ENCODE results near the gene NUP43. TPM values are rescaled to one million over a fixed set of nuclear protein-coding genes. Genes with fewer than 3 reads are reported as not detected.
"Not testable (repeated sequence)": the region's sequence is repeated elsewhere in the genome, so short reads cannot be mapped to it uniquely, and the experiment has no call there.

The NUP43 gene
- total RNA-seq, 4 donors from 2014 or later: 14.6 to 35.2 (median 17.2) TPM

DNA sequence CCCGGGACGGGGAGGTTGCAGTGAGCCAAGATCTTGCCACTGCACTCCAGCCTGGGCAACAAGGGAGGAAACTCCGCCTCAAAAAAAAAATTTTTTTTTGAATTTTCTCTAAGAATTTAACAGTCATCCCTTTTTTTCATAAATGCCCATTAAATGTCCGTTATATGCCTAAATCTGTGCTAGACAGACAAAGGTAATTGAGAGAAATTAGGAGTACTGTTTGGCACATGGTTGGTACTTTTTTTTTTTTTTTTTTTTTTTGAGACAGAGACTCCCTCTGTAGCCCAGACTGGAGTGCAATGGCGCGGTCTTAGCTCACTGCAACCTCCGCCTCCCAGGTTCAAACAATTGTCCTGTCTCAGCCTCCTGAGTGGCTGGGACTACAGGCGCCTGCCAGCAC, 4.9 kb upstream of the NUP43 start:
- 78 to 89% methylated on average over 8 of the region's 8 CpGs for WGBS, 2 donors
- intact Hi-C loops (cut with DNase I; ENCODE audit: low total_unique reads): no loop called here

DNA sequence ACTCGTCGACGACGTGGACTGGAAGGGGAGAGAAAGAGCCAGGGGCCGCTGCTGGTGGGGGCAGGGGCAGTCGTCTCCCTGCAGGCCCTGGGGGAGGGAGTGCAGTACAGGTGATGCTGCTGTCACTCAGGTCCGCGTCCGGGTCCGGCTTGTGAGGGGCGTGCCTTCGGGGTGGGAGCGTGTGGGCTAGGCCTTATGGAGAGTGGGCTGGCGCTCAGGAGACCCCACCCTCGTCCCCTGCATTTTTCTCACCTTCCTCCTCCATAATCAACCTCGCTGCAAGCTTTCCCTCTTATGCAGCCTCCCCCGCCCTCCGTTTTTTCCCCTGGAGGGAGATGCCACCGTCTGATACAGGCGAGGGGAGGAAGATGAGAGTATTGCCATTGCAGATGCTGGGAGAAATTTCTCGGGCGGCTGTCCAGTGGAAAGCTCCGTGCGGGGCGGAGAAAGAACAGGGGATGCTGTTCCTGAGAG, 3.8 kb upstream of the NUP43 start:
- intact Hi-C loops (cut with DNase I; ENCODE audit: low total_unique reads): no loop called here
- WGBS, 2 donors: 0% methylated on average over 19 of the region's 25 CpGs
- peak overlapping the region; percentile 80 for H3K4me3 ChIP-seq (ENCODE audit: low read depth, poor library complexity, severe bottlenecking)
- peak; percentile 20 to 86 for DNase-seq (ENCODE audit: low spot score in 2 of 2)
- no peak for TF ChIP-seq POLR2A (IDR thresholded peaks at IDR 0.05)
- TF ChIP-seq, protein P1, sequence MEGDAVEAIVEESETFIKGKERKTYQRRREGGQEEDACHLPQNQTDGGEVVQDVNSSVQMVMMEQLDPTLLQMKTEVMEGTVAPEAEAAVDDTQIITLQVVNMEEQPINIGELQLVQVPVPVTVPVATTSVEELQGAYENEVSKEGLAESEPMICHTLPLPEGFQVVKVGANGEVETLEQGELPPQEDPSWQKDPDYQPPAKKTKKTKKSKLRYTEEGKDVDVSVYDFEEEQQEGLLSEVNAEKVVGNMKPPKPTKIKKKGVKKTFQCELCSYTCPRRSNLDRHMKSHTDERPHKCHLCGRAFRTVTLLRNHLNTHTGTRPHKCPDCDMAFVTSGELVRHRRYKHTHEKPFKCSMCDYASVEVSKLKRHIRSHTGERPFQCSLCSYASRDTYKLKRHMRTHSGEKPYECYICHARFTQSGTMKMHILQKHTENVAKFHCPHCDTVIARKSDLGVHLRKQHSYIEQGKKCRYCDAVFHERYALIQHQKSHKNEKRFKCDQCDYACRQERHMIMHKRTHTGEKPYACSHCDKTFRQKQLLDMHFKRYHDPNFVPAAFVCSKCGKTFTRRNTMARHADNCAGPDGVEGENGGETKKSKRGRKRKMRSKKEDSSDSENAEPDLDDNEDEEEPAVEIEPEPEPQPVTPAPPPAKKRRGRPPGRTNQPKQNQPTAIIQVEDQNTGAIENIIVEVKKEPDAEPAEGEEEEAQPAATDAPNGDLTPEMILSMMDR (IDR thresholded peaks at IDR 0.05): no peak

More for the DNA sequence above, 4.9 kb upstream of the NUP43 start:
- no peak for TF ChIP-seq POLR2A (IDR thresholded peaks at IDR 0.05)
- TF ChIP-seq, protein P1 (IDR thresholded peaks at IDR 0.05): no peak
- no peak for DNase-seq (ENCODE audit: low spot score in 2 of 2)
- H3K4me3 ChIP-seq (ENCODE audit: low read depth, poor library complexity, severe bottlenecking): no peak overlapping the region

DNA sequence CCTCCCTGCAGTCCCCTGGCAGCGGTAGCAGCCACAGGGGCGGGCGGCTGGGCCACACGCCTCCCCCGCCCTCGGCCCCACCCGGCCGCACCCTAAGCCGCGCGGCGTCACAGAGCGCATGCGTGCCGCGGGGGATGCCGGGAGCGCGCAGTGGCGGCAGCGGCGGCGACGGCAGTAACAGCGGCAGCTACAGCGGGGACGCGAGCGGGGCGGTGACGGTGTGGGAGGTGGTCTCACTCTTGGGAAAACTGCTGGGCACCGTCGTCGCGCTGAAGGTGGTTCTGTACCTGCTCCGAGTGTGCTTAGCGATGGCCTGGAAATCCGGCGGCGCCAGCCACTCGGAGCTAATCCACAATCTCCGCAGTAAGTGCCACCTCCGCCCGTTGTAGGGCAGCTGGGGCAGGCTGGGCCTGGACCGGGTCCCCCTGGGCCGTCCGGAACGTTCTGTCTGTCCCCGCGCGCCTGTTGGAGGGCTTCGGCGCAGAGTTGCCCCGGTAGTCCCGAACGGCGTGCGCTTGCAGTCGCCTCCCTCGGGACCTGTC, 3.3 kb upstream of the NUP43 start, which contains the start of gene PCMT1:
PCMT1 (plus strand) TSS at position 148 of the 542 bp plus-strand sequence; CDS start at position 309, 161 bp downstream.
- TF ChIP-seq, protein P1 (IDR thresholded peaks at IDR 0.05): no peak
- TF ChIP-seq POLR2A (IDR thresholded peaks at IDR 0.05): no peak
- DNase-seq (ENCODE audit: low spot score in 2 of 2): peak; percentile 84 to 97
- H3K4me3 ChIP-seq (ENCODE audit: low read depth, poor library complexity, severe bottlenecking): peak within 1 kb of the TSS; percentile 80
- intact Hi-C loops (cut with DNase I; ENCODE audit: low total_unique reads): no loop called here
- WGBS, 2 donors: 0 to 1% methylated on average over 22 to 38 of the region's 60 CpGs

DNA sequence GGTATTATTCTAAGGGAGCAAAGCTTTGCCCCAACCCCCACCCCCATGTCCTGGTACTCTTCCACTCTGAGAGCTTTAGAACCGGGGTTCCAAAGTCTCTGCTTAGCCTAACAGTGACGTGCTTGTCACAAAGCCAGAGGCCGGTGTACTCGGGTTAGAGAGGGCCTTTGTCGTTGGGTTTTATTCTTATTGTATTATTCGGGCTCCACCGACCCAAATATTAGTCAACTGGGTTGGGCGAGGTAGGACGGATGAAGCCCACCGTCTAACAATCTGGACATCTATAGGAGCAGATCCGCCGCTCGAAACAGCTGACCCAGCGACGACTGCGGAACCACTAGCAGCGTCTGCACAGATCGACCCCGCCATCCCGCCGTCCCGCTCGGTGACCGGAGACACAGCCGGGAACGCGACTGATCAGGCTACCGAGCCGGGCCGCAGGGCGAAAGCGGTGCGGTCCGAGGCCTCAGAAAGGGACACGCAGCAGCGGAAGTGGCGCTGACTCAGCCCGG, 2.8 kb upstream of the NUP43 start:
- WGBS, 2 donors: 0 to 2% methylated on average over 19 to 23 of the region's 38 CpGs
- H3K4me3 ChIP-seq (ENCODE audit: low read depth, poor library complexity, severe bottlenecking): peak overlapping the region; percentile 80
- DNase-seq (ENCODE audit: low spot score in 2 of 2); intact Hi-C loops (cut with DNase I; ENCODE audit: low total_unique reads): not testable (repeated sequence)

DNA sequence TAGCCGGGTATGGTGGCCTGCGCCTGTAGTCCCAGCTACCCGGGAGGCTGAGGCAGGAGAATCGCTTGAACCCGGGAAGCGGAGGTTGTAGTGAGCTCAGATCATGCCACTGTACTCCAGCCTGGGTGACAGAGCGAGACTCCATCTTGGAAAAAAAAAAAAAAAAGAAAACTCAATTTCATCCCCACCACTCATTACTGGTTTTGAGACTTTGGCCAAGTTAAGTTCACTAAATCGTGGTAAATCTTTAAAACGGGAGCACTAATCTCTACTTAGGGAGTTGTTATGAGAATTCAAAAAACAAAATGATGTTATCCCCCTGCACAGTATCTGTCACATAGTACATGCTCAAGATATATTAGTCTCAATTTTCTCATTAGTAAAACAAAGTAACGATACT, 1.1 kb downstream of the NUP43 start:
- WGBS, 2 donors: 72 to 80% methylated on average over 10 of the region's 10 CpGs
- intact Hi-C loops (cut with DNase I; ENCODE audit: low total_unique reads); H3K4me3 ChIP-seq (ENCODE audit: low read depth, poor library complexity, severe bottlenecking); DNase-seq (ENCODE audit: low spot score in 2 of 2): not testable (repeated sequence)

DNA sequence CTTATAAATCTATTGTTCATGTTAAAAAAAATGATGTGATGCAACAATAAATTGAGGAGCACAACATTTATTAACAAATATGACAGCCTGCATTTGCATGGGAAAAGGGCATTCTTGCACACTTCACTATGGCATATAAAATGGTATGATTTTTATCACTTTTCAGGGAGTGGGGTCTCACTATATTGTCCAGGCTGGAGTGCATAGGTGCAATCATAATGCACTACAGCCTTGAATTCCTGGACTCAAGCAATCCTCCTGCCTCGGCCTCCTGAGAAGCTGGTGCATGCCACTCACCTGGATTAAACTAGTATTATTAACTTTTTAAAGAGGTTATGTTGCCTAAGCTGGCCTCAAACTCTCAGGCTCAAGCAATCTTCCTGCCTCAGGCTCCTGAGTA, 11.4 kb downstream of the NUP43 start:
- WGBS, 2 donors: 94 to 100% methylated on average over 1 of the region's 1 CpG
- TF ChIP-seq, protein P1 (IDR thresholded peaks at IDR 0.05): no peak
- no peak for TF ChIP-seq POLR2A (IDR thresholded peaks at IDR 0.05)
- no peak for DNase-seq (ENCODE audit: low spot score in 2 of 2)
- intact Hi-C loops (cut with DNase I; ENCODE audit: low total_unique reads): no loop called here
- H3K4me3 ChIP-seq (ENCODE audit: low read depth, poor library complexity, severe bottlenecking): no peak overlapping the region

Data from lower leg skin (tissue), 4 donors.